Stimulated activated CD8-positive, alpha-beta memory T cell treated with anti-CD3 and anti-CD28 coated beads, Interleukin-2, amount 100 ng/mL, for 1 hour (primary cell): ENCODE data around the gene UVRAG.

ENCODE experiments used
- DNase-seq, 2 donors: peaks; one replicate each; pipeline ENCODE4 v3.0.0-alpha.2; 2020; ENCODE audit warnings: low read depth in 2 of 2

The UVRAG gene

GRCh38 chr11:75814677-75815344 is at the start of gene UVRAG:
UVRAG (plus strand) TSS chr11:75815210; CDS start chr11:75815408, 198 bp downstream.
- peak; percentile 95 to 97 for DNase-seq

GRCh38 chr11:75766443-75767227 is 48.4 kb upstream of the UVRAG start:
- DNase-seq = no peak

DNA sequence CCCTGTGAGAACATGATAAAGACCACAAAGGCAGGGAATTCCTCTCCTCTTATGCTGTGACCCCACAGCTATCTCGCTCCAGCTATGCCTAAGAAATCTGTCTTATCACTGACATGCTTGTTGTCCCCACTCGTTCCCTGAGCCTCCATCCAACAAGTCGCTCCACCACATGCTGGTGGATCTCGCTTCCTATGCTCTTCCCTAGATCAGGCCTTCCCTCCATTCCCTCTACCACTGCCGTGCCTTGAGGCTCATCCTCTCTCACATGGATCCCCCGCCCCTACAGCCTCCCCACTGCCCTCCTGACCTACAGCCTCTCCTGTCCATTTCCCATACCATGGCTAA is 47.8 kb upstream of the UVRAG start:
- DNase-seq = no peak

DNA sequence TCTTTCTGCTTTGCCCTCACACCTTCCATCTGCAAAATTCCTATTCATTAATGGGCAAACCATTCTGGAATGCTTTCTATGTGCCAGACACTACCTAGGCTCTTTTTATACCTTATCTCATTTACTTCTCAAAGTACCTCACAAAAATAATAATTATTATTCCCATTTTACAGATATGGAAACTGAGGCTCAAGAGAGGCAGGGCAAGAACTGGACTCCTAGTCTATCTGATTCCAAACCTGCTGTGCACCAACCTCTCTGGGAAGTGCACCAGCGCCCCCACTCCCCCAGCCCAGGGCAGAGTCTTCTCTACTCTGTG is 47.3 kb upstream of the UVRAG start:
- DNase-seq = no peak

GRCh38 chr11:75768112-75768908 is 46.7 kb upstream of the UVRAG start, which contains the start of gene DGAT2:
DGAT2 (plus strand) TSS chr11:75768778; CDS start chr11:75768992, 214 bp downstream.
- peak; percentile 30 to 49 for DNase-seq

DNA sequence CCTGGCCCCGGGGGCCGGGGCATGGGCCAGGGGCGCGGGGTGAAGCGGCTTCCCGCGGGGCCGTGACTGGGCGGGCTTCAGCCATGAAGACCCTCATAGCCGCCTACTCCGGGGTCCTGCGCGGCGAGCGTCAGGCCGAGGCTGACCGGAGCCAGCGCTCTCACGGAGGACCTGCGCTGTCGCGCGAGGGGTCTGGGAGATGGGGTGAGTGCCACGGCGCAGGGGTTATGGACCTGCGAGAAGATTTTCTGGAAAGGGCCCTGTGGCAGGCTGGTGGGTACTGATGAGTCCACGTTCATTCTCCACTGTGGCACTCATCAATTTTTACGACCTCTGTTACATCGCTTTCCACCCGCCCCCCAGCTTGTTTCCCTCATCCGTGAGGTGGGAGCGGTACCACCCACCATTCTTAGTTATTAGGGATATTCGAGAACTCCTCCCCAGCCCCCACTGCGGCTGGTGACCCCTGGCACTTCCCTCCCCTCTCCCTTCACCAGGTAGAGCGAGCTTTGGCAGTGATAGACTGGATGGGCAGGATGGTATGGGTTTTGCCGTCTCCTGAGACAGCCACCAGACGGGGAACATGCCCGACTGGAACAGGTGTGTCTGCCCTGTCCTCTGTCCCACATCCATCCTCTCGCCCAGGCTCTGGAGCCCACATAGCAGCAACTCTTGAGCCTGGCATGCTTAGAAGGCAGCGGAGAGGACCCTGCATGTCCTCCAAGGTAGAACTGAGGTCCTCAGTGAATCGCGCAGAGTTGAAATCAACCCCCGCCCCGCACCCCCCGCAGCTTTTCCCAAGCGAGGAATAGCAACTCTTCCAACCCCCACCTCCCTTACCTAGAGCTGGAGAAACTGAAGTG is 45.9 kb upstream of the UVRAG start:
- DNase-seq = no peak

DNA sequence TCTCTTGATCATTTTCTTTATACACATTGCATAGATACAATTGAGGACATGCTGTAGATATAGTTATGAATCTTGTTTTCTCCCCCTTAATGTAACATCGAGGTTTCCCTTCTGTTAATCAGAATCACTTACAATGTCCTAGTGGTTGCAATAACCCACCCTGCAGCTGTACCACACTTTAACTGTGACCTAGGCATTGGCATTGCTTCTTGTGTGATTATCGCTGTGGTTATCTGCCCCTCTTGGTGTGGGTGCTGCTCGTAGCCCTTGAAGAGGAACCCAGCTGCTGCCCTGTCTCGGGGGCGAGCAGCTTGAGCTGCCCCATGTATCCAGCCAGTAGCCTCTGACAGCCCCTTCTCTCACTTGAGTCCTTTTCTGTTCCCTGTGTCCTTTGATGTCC is 44.9 kb upstream of the UVRAG start:
- no peak for DNase-seq

DNA sequence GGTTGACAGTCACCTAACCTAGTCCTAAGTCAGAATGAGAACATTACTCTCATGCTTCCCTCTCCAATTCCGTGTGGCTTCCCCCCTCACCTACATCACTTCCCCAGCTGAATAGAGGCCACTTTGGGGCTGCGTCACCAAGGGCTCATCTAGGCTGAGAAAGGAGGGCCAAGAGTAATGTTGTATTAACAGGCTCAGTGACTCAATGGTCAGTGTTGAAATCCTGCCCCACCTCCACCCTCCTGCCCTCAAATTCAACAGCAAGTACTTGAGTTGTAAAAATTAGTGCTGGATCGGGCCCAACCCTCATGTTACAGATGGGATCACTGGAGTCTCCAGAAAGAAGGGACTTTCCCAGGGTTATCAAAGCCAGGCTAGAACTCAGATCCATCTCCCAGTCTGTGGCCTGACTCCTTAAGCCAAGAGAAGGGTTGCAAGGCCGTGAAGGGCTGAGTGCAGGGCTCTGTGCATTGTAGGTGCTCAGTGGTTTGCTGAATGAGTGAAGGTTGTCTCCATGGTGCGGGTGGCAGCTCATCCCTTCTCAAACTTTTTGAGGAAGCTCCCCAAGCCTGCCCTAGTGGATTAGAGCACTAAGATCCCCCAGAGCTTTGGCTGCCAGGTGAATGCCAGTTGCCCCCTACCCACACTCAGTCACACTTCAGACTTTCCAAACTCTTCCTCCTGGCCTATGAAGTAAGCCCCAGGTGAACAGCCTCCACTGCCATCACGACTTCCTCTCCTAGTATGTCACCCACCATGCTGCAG is 43.2 kb upstream of the UVRAG start:
- no peak for DNase-seq

DNA sequence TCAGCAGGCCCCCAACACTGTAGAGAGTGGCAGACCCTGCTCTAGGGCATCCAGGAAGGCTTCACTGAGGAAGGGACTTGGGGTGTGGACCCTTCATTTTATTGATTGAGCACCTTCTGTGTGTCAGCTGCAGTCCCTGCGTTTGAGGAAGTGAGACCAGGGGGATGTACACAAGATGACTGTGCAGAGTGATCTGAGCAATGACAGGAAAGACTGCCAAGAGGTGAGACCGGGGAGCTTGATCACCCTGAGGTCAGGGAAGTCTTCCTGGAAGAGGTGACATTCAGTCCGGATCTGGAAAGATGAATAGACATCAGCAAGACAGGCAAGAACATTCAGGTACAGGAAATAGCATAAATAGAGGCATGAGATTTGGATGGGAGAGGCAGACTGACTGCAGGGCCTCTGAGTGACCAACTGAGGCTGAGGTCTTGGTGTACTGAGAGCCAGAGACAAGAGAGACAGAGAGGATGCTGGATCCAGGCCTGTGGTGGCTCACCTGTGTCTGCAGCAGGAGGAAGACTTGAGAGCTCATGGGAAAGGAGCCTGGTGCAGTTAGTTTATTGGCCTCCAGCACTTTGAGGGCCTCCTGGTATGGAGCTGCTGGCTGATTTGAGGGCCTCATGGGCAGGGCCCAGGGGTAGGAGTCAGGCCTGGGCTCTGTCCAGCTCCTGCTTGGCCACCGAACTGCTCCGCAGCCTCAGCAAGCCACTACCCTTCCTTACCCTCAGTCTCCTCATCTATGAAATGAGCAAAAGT is 41.2 kb upstream of the UVRAG start:
- DNase-seq = no peak

- no peak for DNase-seq
Observed at GRCh38 chr11:75775056-75775455, 40.0 kb upstream of the UVRAG start.

- DNase-seq = no peak
Observed at GRCh38 chr11:75776546-75776945, 38.5 kb upstream of the UVRAG start.

DNA sequence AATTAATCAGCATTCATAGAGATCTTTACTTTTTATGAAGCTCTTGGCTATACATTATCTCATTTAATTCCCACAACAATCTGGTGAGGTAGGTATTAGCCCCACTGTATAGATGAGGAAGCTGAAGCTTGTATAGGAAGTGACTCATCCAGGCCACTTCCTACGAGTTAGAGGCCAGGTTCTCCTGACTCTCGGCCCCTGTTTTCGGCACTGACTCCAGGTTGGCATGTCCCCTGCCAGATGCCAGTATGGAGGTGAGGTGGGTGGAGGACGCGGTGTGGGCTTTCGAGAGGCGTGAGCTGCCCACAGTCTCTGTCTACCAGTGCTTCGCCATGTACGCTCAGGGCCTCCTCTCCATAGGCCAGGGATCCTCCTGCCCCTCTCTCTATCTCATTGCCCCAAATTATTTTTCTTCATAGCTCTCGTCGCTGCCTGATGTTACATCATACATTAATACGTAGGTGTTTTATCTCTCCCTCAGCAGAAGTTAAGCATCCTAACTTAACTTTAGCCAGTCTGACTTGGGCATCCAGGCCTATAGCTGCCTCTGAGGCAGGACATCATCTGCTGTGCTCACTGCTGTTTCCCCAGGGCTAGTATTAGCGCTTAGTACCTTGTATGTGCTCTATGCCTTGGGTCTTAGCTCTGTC is 37.4 kb upstream of the UVRAG start:
- no peak for DNase-seq

GRCh38 chr11:75778962-75779361 is 36.0 kb upstream of the UVRAG start:
- DNase-seq = no peak

GRCh38 chr11:75779960-75780359 is 35.0 kb upstream of the UVRAG start:
- no peak for DNase-seq

DNA sequence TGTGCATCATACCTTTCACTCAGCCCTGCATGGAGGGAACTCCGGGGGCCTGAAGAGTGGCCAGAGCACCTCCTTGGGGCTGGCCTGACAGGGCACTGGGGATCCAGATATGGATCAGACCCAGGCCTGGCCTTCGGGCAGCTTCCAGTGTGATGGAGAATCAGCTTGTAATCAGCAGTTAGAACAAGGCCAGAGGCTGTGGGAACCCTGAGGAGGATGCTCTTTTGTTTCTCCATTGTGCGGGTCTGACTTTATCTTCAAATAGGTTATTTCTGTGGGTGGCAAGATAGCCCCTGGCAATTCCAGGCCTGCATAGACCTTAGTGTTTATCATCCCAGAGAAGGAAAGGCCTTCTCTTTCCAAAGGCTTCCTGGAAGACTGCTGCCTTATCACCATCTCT is 34.1 kb upstream of the UVRAG start:
- DNase-seq = no peak

DNA sequence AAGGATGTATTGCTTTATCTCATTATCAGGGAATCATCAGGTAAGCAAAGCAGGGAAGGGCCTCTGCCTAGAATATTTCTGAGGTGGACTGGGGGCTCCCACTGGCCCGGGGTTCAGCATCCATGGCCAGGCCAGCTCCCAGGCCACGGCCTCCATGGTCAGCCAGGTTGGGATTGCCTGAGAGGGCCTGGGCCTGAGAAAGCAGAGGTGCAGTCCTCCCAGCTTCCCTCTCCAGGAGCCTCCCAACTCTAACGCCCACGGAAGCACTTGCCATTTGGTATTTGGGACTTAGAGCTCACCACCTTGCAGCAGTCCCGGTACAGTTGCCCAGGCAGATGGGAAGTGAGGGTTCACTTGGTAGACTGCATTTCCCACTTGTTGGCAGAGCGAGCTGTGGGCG is 33.7 kb upstream of the UVRAG start:
- no peak for DNase-seq

DNA sequence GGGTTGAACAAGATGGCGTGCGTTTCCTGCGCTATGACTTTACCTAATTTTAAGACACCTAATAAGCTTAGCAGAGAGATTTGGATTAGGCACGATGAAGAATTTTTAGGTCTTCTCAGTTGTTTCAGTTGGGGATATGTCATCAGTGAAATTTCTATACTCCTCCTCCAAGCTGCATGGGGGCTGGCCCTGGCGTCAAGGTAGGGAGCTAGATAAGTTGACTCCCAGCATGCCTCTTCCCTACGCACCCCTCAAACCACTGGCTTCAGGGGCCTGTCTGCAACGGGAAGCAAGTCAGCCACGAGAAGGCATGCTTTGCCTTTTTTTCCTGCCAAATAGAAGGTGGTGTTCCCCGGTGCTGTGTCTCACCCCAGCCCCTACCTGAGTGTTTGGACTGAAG is 33.2 kb upstream of the UVRAG start:
- DNase-seq = no peak

GRCh38 chr11:75782540-75783263 is 32.3 kb upstream of the UVRAG start:
- DNase-seq = no peak
